Kidney (tissue), 14 donors: ENCODE measurements around the gene STAT6. TPM values are rescaled to one million over a fixed set of nuclear protein-coding genes. Genes with fewer than 3 reads are reported as not detected.

ENCODE experiments used
- DNase-seq, 5 donors: peaks; one replicate each; pipeline ENCODE4 v3.0.0-alpha.2; 2013 to 2020
- FAIRE-seq: peaks from 2 replicates; lab custom pipeline; 2012; peaks lifted over from hg19 to GRCh38; lab: Jason Lieb, UNC
- H3K27ac ChIP-seq, 2 donors: one replicate each; pipeline ENCODE4 v1.7.0; 2013; ENCODE audit warnings: low read depth in 2 of 2, low read length in 2 of 2, inconsistent platforms in 1 of 2
- H3K27me3 ChIP-seq: one replicate; pipeline ENCODE4 v1.7.1; 2013; ENCODE audit warnings: low read length, inconsistent platforms; ENCODE audit not compliant: control insufficient read depth, insufficient read depth
- H3K36me3 ChIP-seq, 3 donors: one replicate each; pipeline versions ENCODE4 v1.7.0 to v1.7.1; 2013; ENCODE audit warnings: low read length in 3 of 3, control low read depth in 1 of 3, inconsistent platforms in 1 of 3; ENCODE audit not compliant: insufficient read depth in 3 of 3, control insufficient read depth in 2 of 3
- H3K4me1 ChIP-seq, 3 donors: one replicate each; pipeline versions ENCODE4 v1.7.0 to v1.7.1; 2013; ENCODE audit warnings: low read length in 3 of 3, inconsistent platforms in 1 of 3, low read depth in 1 of 3; ENCODE audit not compliant: control insufficient read depth in 2 of 3, insufficient read depth in 2 of 3
- H3K4me3 ChIP-seq, 3 donors: one replicate each; pipeline versions ENCODE4 v1.7.0 to v1.8.1; 2013; ENCODE audit warnings: low read length in 3 of 3, control low read depth in 1 of 3, inconsistent platforms in 1 of 3
- H3K9ac ChIP-seq, 3 donors: one replicate each; pipeline versions ENCODE4 v1.7.0 to v1.7.1; 2013; ENCODE audit warnings: low read length in 3 of 3, control low read depth in 1 of 3, inconsistent platforms in 1 of 3
- H3K9me3 ChIP-seq, 3 donors: one replicate each; pipeline versions ENCODE4 v1.7.0 to v1.7.1; 2013; ENCODE audit warnings: low read length in 3 of 3, control low read depth in 1 of 3, inconsistent platforms in 1 of 3; ENCODE audit not compliant: control insufficient read depth in 2 of 3, insufficient read depth in 1 of 3
- intact Hi-C: fragments of 100-400 bp; cut with DNase I; formaldehyde crosslinking; loops from one replicate; pipeline ENCODE4 v1.11.1; 2022
- polyA plus RNA-seq: library from polyadenylated mRNA; stranded (reverse); fragments of 350-450 nt; fragmentation: Illumina TruSeq; extraction: RNeasy Lipid Tissue Mini Kit (QIAGEN cat#74804); gene quantifications from one replicate; pipeline ENCODE4 v1.2.3, GENCODE V29; 2014; ENCODE audit warnings: low read depth, low replicate concordance; ENCODE audit not compliant: insufficient read depth
- total RNA-seq: library from RNA; stranded (reverse); fragmentation: NEBNext Ultra II Directional; extraction: Animal tissue kit (Norgen Biotek cat#: 25700); gene quantifications from one replicate; pipeline ENCODE4 v1.2.1, GENCODE V29; 2021
- TF ChIP-seq, protein P1 (sequence below): IDR thresholded peaks from 3 replicates; pipeline ENCODE4 v1.5.1; 2012; ENCODE audit warnings: mild to moderate bottlenecking, moderate library complexity, borderline replicate concordance; ENCODE audit not compliant: insufficient read depth; ENCODE audit errors: extremely low read depth
- donor health status: control.
- donor health status: control.
- donor health status: control.
- donor health status: control.
- donor health status: control.
- donor health status: DM: yes; HTN: yes; CAD: no.
- donor health status: Normal renal cell carcinoma (clear cell type).

STAT6 gene
- total and polyA plus RNA-seq, 2 donors from 2014 or later: 74.8 to 232 TPM

DNA sequence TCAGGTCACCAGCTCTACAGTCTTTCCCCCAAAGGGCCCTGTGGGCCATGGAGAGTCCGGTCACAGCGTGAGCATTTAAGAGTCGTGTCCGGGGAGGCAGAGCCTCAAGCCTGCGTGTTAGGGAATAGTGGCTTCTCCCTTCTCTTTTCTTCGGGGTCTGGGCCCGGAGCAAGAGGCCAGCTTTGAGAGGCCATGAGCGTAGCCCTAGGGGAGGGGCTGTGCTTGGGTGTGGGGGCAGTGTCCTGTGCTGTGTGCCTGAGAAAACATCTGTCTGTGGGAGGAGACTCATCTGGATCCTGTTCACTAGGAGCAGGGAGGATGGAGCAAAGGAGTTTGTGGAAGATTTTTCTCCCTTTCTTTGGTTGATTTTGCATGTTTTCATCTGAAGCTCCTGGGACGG lies 31.0 kb upstream of the STAT6 start:
- TF ChIP-seq, protein P1, sequence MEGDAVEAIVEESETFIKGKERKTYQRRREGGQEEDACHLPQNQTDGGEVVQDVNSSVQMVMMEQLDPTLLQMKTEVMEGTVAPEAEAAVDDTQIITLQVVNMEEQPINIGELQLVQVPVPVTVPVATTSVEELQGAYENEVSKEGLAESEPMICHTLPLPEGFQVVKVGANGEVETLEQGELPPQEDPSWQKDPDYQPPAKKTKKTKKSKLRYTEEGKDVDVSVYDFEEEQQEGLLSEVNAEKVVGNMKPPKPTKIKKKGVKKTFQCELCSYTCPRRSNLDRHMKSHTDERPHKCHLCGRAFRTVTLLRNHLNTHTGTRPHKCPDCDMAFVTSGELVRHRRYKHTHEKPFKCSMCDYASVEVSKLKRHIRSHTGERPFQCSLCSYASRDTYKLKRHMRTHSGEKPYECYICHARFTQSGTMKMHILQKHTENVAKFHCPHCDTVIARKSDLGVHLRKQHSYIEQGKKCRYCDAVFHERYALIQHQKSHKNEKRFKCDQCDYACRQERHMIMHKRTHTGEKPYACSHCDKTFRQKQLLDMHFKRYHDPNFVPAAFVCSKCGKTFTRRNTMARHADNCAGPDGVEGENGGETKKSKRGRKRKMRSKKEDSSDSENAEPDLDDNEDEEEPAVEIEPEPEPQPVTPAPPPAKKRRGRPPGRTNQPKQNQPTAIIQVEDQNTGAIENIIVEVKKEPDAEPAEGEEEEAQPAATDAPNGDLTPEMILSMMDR: no peak
- H3K36me3 ChIP-seq: peaks cover 13 to 35% (median 17%) of the 10 kb centered on the region in 3 donors
- FAIRE-seq (no peak), DNase-seq (peak in 3 of 5 donors; percentile 41 to 65 (median 44))
- H3K9me3 ChIP-seq: no peaks in the 10 kb centered on the region
- H3K27me3 ChIP-seq: no peaks in the 10 kb centered on the region
- peaks cover 0 to 8% (median 0%) of the 10 kb centered on the region in 3 donors for H3K4me1 ChIP-seq
- H3K4me3 ChIP-seq: no peak overlapping the region
- intact Hi-C loops: no loop called here
- no peak overlapping the region for H3K27ac ChIP-seq
- no peak overlapping the region for H3K9ac ChIP-seq

DNA sequence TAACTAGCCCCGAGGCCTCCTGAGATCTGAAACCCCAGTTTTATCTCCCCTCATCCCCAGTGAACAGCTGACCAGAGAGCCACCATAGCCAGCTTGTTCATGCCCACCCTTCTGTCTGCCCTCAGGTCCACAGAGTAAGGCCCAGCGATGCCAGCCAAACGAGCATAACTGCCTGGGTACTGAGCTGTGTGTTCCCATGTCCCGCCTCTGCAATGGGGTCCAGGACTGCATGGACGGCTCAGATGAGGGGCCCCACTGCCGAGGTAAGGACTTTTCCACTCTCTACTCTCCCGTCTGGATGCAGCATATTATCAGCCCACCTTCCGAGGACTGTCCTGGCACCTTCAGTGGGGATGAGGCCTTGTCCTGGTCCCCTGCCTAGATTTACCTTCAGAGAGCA lies 30.1 kb upstream of the STAT6 start:
- no peaks in the 10 kb centered on the region for H3K27me3 ChIP-seq
- FAIRE-seq: no peak
- H3K27ac ChIP-seq: no peak overlapping the region
- TF ChIP-seq, protein P1: no peak
- peaks cover 13 to 32% (median 17%) of the 10 kb centered on the region in 3 donors for H3K36me3 ChIP-seq
- H3K4me3 ChIP-seq: no peak overlapping the region
- no peaks in the 10 kb centered on the region for H3K9me3 ChIP-seq
- DNase-seq: no peak
- intact Hi-C loops: no loop called here
- H3K9ac ChIP-seq: no peak overlapping the region
- H3K4me1 ChIP-seq: peaks cover 0 to 4% (median 0%) of the 10 kb centered on the region in 3 donors

- TF ChIP-seq, protein P1: no peak
- Histone ChIP-seq H3K27me3 (no peaks in the 10 kb centered on the region), H3K9ac (no peak overlapping the region), H3K36me3 (peaks cover 7 to 27% (median 9%) of the 10 kb centered on the region in 3 donors), H3K4me1 (peaks cover 0 to 2% (median 0%) of the 10 kb centered on the region in 3 donors), H3K27ac (no peak overlapping the region), H3K4me3 (no peak overlapping the region), H3K9me3 (no peaks in the 10 kb centered on the region)
- FAIRE-seq: no peak
- DNase-seq: no peak
- intact Hi-C loops: no loop called here
These were observed 28.9 kb upstream of the STAT6 start for GRCh38 chr12:57139796-57140649.
